ENCODE measurements around the gene ID3. TPM values are rescaled to one million over a fixed set of nuclear protein-coding genes. Genes with fewer than 3 reads are reported as not detected.

ID3 gene
- total RNA-seq, 1 experiment from 2014 or later = 119 TPM

- no peak overlapping the region for H3K27ac ChIP-seq (ENCODE audit: insufficient read length, low read depth, low read length)
Observed at GRCh38 chr1:23592209-23592892, 33.0 kb upstream of the ID3 start.

More at GRCh38 chr1:23592209-23592892, 33.0 kb upstream of the ID3 start:
- Histone ChIP-seq H3K9ac (ENCODE audit: extremely low read depth, insufficient read length, low read length) (no peak overlapping the region), H2BK5ac (ENCODE audit: insufficient read length, low read length) (no peak overlapping the region), H3T11ph (ENCODE audit: low read length) (no peak overlapping the region), H3K23ac (ENCODE audit: insufficient read length, low read depth, low read length) (no peak overlapping the region), H3K56ac (ENCODE audit: insufficient read length, low read depth, low read length) (no peak overlapping the region), H4K5ac (ENCODE audit: insufficient read length, low read depth, low read length) (no peak overlapping the region), H2BK20ac (ENCODE audit: low read depth, low read length, poor library complexity, severe bottlenecking) (no peak overlapping the region), H3K14ac (ENCODE audit: insufficient read depth, low read length) (no peak overlapping the region), H3K27me3 (ENCODE audit: insufficient read depth, low read length) (no peaks in the 10 kb centered on the region), H4K91ac (ENCODE audit: insufficient read length, low read depth, low read length) (no peak overlapping the region), H2AK5ac (ENCODE audit: insufficient read length, low read length) (no peak overlapping the region), H3K9me3 (ENCODE audit: control insufficient read depth, low read depth, low read length) (no peaks in the 10 kb centered on the region), H3K79me2 (ENCODE audit: insufficient read depth, low read length) (no peaks in the 10 kb centered on the region), H2BK120ac (ENCODE audit: low read depth, low read length, poor library complexity, severe bottlenecking) (no peak overlapping the region), H2AFZ (ENCODE audit: low read length) (no peak overlapping the region), H4K8ac (replicated peaks; ENCODE audit: insufficient read length, low read depth, low read length) (no peak overlapping the region), H2BK15ac (ENCODE audit: low read depth, low read length) (no peak overlapping the region), H3K79me1 (ENCODE audit: insufficient read depth, low read depth, low read length, poor library complexity, severe bottlenecking) (no peaks in the 10 kb centered on the region), H3K4ac (ENCODE audit: low read depth, low read length) (no peak overlapping the region), H3K23me2 (ENCODE audit: insufficient read length, low read depth, low read length, poor library complexity, severe bottlenecking) (no peaks in the 10 kb centered on the region), H3K4me2 (ENCODE audit: insufficient read depth, insufficient read length, low read length) (no peak overlapping the region), H4K20me1 (ENCODE audit: control insufficient read depth, insufficient read depth, insufficient read length) (no peaks in the 10 kb centered on the region), H3K18ac (ENCODE audit: insufficient read length, low read depth, low read length) (no peak overlapping the region), H2BK12ac (ENCODE audit: insufficient read length, low read depth, low read length) (no peak overlapping the region), H3K4me1 (ENCODE audit: insufficient read depth, low read length) (peaks cover 12% of the 10 kb centered on the region)
- no peak for DNase-seq
- peaks cover 54 to 70% of the 10 kb centered on the region in 2 experiments for H3K4me1 Mint-ChIP-seq
- no peaks in the 10 kb centered on the region; a peak in 1 of 7 replicates for H3K36me3 Mint-ChIP-seq (ENCODE audit: insufficient read depth in 1 of 3, low read depth in 3 of 3)
- WGBS (ENCODE audit: extremely low coverage, insufficient read length, low lambda C conversion rate) = no CpG with 5 or more reads among the region's 4 CpGs
- no peak overlapping the region for H3K4me3 Mint-ChIP-seq
- H3K27me3 Mint-ChIP-seq (ENCODE audit: low read depth) = peaks cover 3% of the 10 kb centered on the region
- H3K27ac Mint-ChIP-seq = no peak overlapping the region; a peak in 1 of 7 replicates
- TF ChIP-seq CTCF (conservative IDR thresholded peaks at IDR 0.05) = no peak
- no peaks in the 10 kb centered on the region for H3K9me3 Mint-ChIP-seq
